Gastroesophageal sphincter (tissue), 4 donors: ENCODE measurements around the gene MED23. TPM values are rescaled to one million over a fixed set of nuclear protein-coding genes. Genes with fewer than 3 reads are reported as not detected.
A peak's percentile ranks its signal among the peaks of the same experiment; 100 is the strongest.

ENCODE experiments used
- ATAC-seq: fragments of 150-250 bp; one replicate; pipeline ENCODE4 v1.9.1; 2016; ENCODE audit warnings: mild to moderate bottlenecking, moderate library complexity
- H3K27ac ChIP-seq, 4 donors: fragments of 200-600 bp; sonication (generic) in 3 of 4; 1 replicate in 3 of 4; 2 replicates in 1 of 4; pipeline ENCODE4 v1.5.1; 2016 to 2019
- H3K27me3 ChIP-seq: fragments of 200-600 bp; sonication (generic); one replicate; pipeline ENCODE4 v1.5.1; 2019
- H3K36me3 ChIP-seq, 2 donors: fragments of 200-600 bp; sonication (generic); one replicate each; pipeline ENCODE4 v1.5.1; 2019; ENCODE audit warnings: control low read depth in 1 of 2
- H3K4me1 ChIP-seq, 3 donors: fragments of 200-600 bp; sonication (generic); 1 replicate in 2 of 3; 2 replicates in 1 of 3; pipeline ENCODE4 v1.5.1; 2016 to 2019; ENCODE audit warnings: control low read depth in 2 of 3
- H3K4me3 ChIP-seq, 2 donors: fragments of 200-600 bp; sonication (generic); one replicate each; pipeline ENCODE4 v1.5.1; 2019; ENCODE audit warnings: mild to moderate bottlenecking in 1 of 2, moderate library complexity in 1 of 2
- H3K9me3 ChIP-seq, 3 donors: fragments of 200-600 bp; sonication (generic); one replicate each; pipeline ENCODE4 v1.5.1; 2017 to 2019; ENCODE audit warnings: control low read depth in 2 of 3
- CTCF ChIP-seq, 4 experiments: fragments of 200-600 bp in 2 of 4; fragments of 450-650 bp in 2 of 4; sonication (generic) in 1 of 4; IDR thresholded peaks; one replicate each; pipeline ENCODE4 v1.5.1; 2017 to 2019; ENCODE audit warnings: antibody characterized with exemption in 4 of 4, mild to moderate bottlenecking in 2 of 4, moderate library complexity in 2 of 4
- EP300 ChIP-seq: sonication (generic); formaldehyde crosslinking; IDR thresholded peaks from one replicate; pipeline ENCODE4 v1.6.1; 2017; ENCODE audit warnings: antibody characterized with exemption, mild to moderate bottlenecking
- POLR2A ChIP-seq, 2 donors: fragments of 450-650 bp; IDR thresholded peaks; one replicate each; pipeline ENCODE4 v1.6.1; 2017; ENCODE audit warnings: antibody characterized with exemption in 2 of 2, mild to moderate bottlenecking in 2 of 2, moderate library complexity in 1 of 2
- POLR2AphosphoS5 ChIP-seq: sonication (generic); formaldehyde crosslinking; IDR thresholded peaks from one replicate; pipeline ENCODE4 v1.6.1; 2017; ENCODE audit warnings: antibody characterized with exemption
- WGBS, 2 donors: methylation state at CpG; one replicate each; pipeline ENCODE4 v1.1.5; 2018; ENCODE audit warnings: low coverage in 1 of 2; 5-methylcytosine and 5-hydroxymethylcytosine counted together
- total RNA-seq, 4 donors: library from RNA; depleted of rRNA; stranded (reverse); fragments of >200 nt; gene quantifications; one replicate each; pipeline ENCODE4 v1.1.0, GENCODE V29; 2016

MED23 gene
- total RNA-seq, 4 donors from 2014 or later = 16.9 to 35.2 (median 22.5) TPM

- Histone ChIP-seq H3K27ac (no peak overlapping the region), H3K36me3 (no peaks in the 10 kb centered on the region), H3K4me1 (no peaks in the 10 kb centered on the region), H3K27me3 (no peaks in the 10 kb centered on the region), H3K4me3 (no peak overlapping the region), H3K9me3 (no peaks in the 10 kb centered on the region)
- no peak for ATAC-seq
- TF ChIP-seq POLR2AphosphoS5 = no peak
- no peak for TF ChIP-seq POLR2A (IDR thresholded peaks at IDR 0.05)
- no peak for TF ChIP-seq EP300
- no peak for TF ChIP-seq CTCF (IDR thresholded peaks at IDR 0.05)
- 90 to 94% methylated on average over 10 to 11 of the region's 11 CpGs for WGBS, 2 donors
Measured at GRCh38 chr6:131635384-131636340, 7.6 kb upstream of the MED23 start.

GRCh38 chr6:131631625-131632289 lies 3.7 kb upstream of the MED23 start:
- ATAC-seq = no peak
- Histone ChIP-seq H3K27ac (no peak overlapping the region), H3K4me3 (no peak overlapping the region), H3K36me3 (no peaks in the 10 kb centered on the region), H3K4me1 (peaks cover 0 to 26% (median 7%) of the 10 kb centered on the region in 3 donors), H3K27me3 (no peaks in the 10 kb centered on the region), H3K9me3 (no peaks in the 10 kb centered on the region)
- TF ChIP-seq EP300 = no peak
- TF ChIP-seq CTCF (IDR thresholded peaks at IDR 0.05) = no peak
- no peak for TF ChIP-seq POLR2AphosphoS5
- TF ChIP-seq POLR2A (IDR thresholded peaks at IDR 0.05) = no peak
- WGBS, 2 donors = 86% methylated on average over 3 of the region's 3 CpGs; no CpG with 5 or more reads in 1 of the 2 donors

- no peak for ATAC-seq
- H3K4me3 ChIP-seq = no peak overlapping the region
- H3K4me1 ChIP-seq = peaks cover 0 to 33% (median 9%) of the 10 kb centered on the region in 3 donors
- WGBS, 2 donors = 20 to 34% methylated on average over 1 to 2 of the region's 2 CpGs
- H3K36me3 ChIP-seq = peaks cover 0 to 17% of the 10 kb centered on the region in 2 donors
- no peak overlapping the region for H3K27ac ChIP-seq
- no peaks in the 10 kb centered on the region for H3K27me3 ChIP-seq
- no peaks in the 10 kb centered on the region for H3K9me3 ChIP-seq
- TF ChIP-seq POLR2A (IDR thresholded peaks at IDR 0.05) = no peak
- no peak for TF ChIP-seq CTCF (IDR thresholded peaks at IDR 0.05)
- TF ChIP-seq EP300 = no peak
Measured at GRCh38 chr6:131629651-131630050, 1.6 kb upstream of the MED23 start.

GRCh38 chr6:131628726-131629125 lies 684 bp upstream of the MED23 start:
- H3K4me3 ChIP-seq = peak overlapping the region; percentile 55 to 65
- peaks cover 4 to 27% of the 10 kb centered on the region in 2 donors for H3K36me3 ChIP-seq
- H3K27ac ChIP-seq = peak overlapping the region in 3 of 4 donors; percentile 57 to 83 (median 77)
- no peak for TF ChIP-seq POLR2A (IDR thresholded peaks at IDR 0.05)
- TF ChIP-seq EP300 = no peak
- no peak for TF ChIP-seq CTCF (IDR thresholded peaks at IDR 0.05)
- TF ChIP-seq POLR2AphosphoS5 = no peak
- no peak for ATAC-seq
- H3K4me1 ChIP-seq = peaks cover 0 to 33% (median 9%) of the 10 kb centered on the region in 3 donors
- 20 to 40% methylated on average over 1 of the region's 1 CpG for WGBS, 2 donors
- no peaks in the 10 kb centered on the region for H3K27me3 ChIP-seq
- no peaks in the 10 kb centered on the region for H3K9me3 ChIP-seq
